Stomach (tissue), 9 donors: ENCODE data around the gene SMYD3. TPM values are rescaled to one million over a fixed set of nuclear protein-coding genes. Genes with fewer than 3 reads are reported as not detected.
"Not testable (repeated sequence)": the region's sequence is repeated elsewhere in the genome, so short reads cannot be mapped to it uniquely, and the experiment has no call there.

Experiments
- DNase-seq, 2 donors: peaks; one replicate each; pipeline versions ENCODE4 v3.0.0 to v3.0.0-alpha.2; 2013 to 2019
- H3K27ac ChIP-seq, 5 donors: fragments of 200-600 bp in 4 of 5; sonication (generic) in 4 of 5; one replicate each; pipeline ENCODE4 v1.5.1; 2013 to 2019; ENCODE audit warnings: mild to moderate bottlenecking in 1 of 5, moderate library complexity in 1 of 5
- H3K27me3 ChIP-seq, 3 donors: fragments of 200-600 bp; sonication (generic); one replicate each; pipeline ENCODE4 v1.5.1; 2017 to 2019; ENCODE audit warnings: mixed run types in 1 of 3
- H3K36me3 ChIP-seq, 4 donors: fragments of 200-600 bp; sonication (generic); 1 replicate in 3 of 4; 2 replicates in 1 of 4; pipeline ENCODE4 v1.5.1; 2016 to 2019
- H3K4me1 ChIP-seq, 4 donors: fragments of 200-600 bp; sonication (generic); one replicate each; pipeline ENCODE4 v1.5.1; 2016 to 2019
- H3K4me3 ChIP-seq, 4 donors: fragments of 200-600 bp; sonication (generic) in 3 of 4; one replicate each; pipeline ENCODE4 v1.5.1; 2016 to 2019; ENCODE audit warnings: mild to moderate bottlenecking in 1 of 4
- H3K9me3 ChIP-seq, 4 donors: fragments of 200-600 bp; sonication (generic); one replicate each; pipeline ENCODE4 v1.5.1; 2016 to 2019
- CTCF ChIP-seq, 7 experiments: fragments of 450-650 bp in 4 of 7; fragments of 200-600 bp in 3 of 7; sonication (generic) in 3 of 7; IDR thresholded peaks; one replicate each; pipeline ENCODE4 v1.5.1; 2016 to 2019; ENCODE audit warnings: antibody characterized with exemption in 7 of 7, control low read depth in 2 of 7, mild to moderate bottlenecking in 1 of 7
- EP300 ChIP-seq: sonication (generic); formaldehyde crosslinking; IDR thresholded peaks from one replicate; pipeline ENCODE4 v1.6.1; 2017; ENCODE audit warnings: antibody characterized with exemption
- POLR2A ChIP-seq, 4 donors: fragments of 450-650 bp; IDR thresholded peaks; one replicate each; pipeline ENCODE4 v1.6.1; 2016; ENCODE audit warnings: antibody characterized with exemption in 4 of 4, control low read depth in 2 of 4, mild to moderate bottlenecking in 1 of 4, moderate library complexity in 1 of 4
- POLR2AphosphoS5 ChIP-seq, 3 donors: sonication (generic); formaldehyde crosslinking; IDR thresholded peaks; one replicate each; pipeline ENCODE4 v1.6.1; 2016; ENCODE audit warnings: antibody characterized with exemption in 3 of 3
- WGBS, 5 donors: extraction: QIAGEN DNeasy Blood & Tissue Kit in 3 of 5; methylation state at CpG; one replicate each; pipeline versions ENCODE4 v1.1.5 to v1.1.7; 2013 to 2018; 5-methylcytosine and 5-hydroxymethylcytosine counted together
- intact Hi-C: fragments of 100-400 bp; cut with DNase I; formaldehyde crosslinking; loops from one replicate; pipeline ENCODE4 v1.15.1; 2023; ENCODE audit warnings: low total_unique reads
- polyA plus RNA-seq, 3 donors: library from polyadenylated mRNA; stranded (reverse); fragments of 200-250 nt; gene quantifications; one replicate each; pipeline ENCODE4 v1.2.3, GENCODE V29; 2013
- total RNA-seq, 5 donors: library from RNA; depleted of rRNA; stranded (reverse); fragments of >200 nt; gene quantifications; one replicate each; pipeline versions ENCODE4 v1.1.0 to v1.2.3, GENCODE V29; 2014 to 2016
- donor health status: healthy with polysubstance abuse.
- donor health status: Bipolar disorder and iron deficiency.
- donor health status: healthy.

SMYD3 gene
- total and polyA plus RNA-seq, 8 donors, result 6.4 to 196 (median 27.8) TPM

DNA sequence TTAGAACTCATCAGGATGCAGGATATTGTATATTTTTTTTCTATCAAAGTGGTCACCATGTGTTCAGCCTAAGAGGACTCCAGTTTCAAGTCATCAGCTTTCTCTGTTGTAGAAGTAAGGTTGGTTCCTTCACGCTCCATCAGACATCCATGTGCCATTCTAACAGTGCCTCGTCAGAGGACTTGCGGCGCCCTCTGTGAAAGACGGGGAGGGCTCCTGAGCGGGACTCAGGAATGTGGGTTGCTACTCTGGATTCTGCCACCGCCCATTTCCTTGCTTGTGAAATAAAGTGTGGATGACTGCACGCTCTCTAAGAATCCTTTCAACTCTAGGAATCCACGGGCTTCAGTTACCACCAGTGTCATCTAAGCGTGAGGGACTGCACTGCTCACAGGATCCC lies 758.8 kb downstream of the SMYD3 start:
- WGBS, 5 donors, result 76 to 91% (median 81%) methylated on average over 10 of the region's 10 CpGs
- intact Hi-C loops, result no loop called here

GRCh38 chr1:245742896-245743295 lies 764.2 kb downstream of the SMYD3 start:
- TF ChIP-seq POLR2A (IDR thresholded peaks at IDR 0.05), result no peak
- no peak for TF ChIP-seq CTCF (IDR thresholded peaks at IDR 0.05)
- no peak for TF ChIP-seq POLR2AphosphoS5 (IDR thresholded peaks at IDR 0.05)
- TF ChIP-seq EP300, result no peak
- Histone ChIP-seq H3K4me3 (no peak overlapping the region), H3K36me3 (peaks cover 0 to 6% (median under 1%) of the 10 kb centered on the region in 4 donors), H3K4me1 (no peaks in the 10 kb centered on the region), H3K27me3 (no peaks in the 10 kb centered on the region), H3K27ac (no peak overlapping the region), H3K9me3 (peaks cover 0 to 4% (median 0%) of the 10 kb centered on the region in 4 donors)
- intact Hi-C loops, result no loop called here
- DNase-seq, result no peak
- 65 to 83% (median 75%) methylated on average over 9 of the region's 9 CpGs for WGBS, 5 donors

More for the DNA sequence above, 758.8 kb downstream of the SMYD3 start:
- H3K4me1 ChIP-seq, result no peaks in the 10 kb centered on the region
- H3K9me3 ChIP-seq, result peaks cover 0 to 9% (median 0%) of the 10 kb centered on the region in 4 donors
- H3K36me3 ChIP-seq, result peaks cover 0 to 20% (median 13%) of the 10 kb centered on the region in 4 donors
- H3K27ac ChIP-seq, result no peak overlapping the region
- no peak for DNase-seq
- H3K4me3 ChIP-seq, result no peak overlapping the region
- H3K27me3 ChIP-seq, result no peaks in the 10 kb centered on the region
- TF ChIP-seq CTCF (IDR thresholded peaks at IDR 0.05) (no peak), EP300 (no peak), POLR2AphosphoS5 (IDR thresholded peaks at IDR 0.05) (no peak), POLR2A (IDR thresholded peaks at IDR 0.05) (no peak)

- H3K9me3 ChIP-seq, intact Hi-C loops, H3K27me3 ChIP-seq, H3K4me3 ChIP-seq, H3K27ac ChIP-seq, H3K36me3 ChIP-seq, DNase-seq, H3K4me1 ChIP-seq: not testable (repeated sequence)
- 96 to 100% (median 100%) methylated on average over 1 of the region's 1 CpG for WGBS, 5 donors
Observed at GRCh38 chr1:245740336-245740735, 766.7 kb downstream of the SMYD3 start.

GRCh38 chr1:245730801-245731200 lies 776.3 kb downstream of the SMYD3 start:
- no peak overlapping the region for H3K27ac ChIP-seq
- H3K4me1 ChIP-seq, result no peaks in the 10 kb centered on the region
- H3K4me3 ChIP-seq, result no peak overlapping the region
- peaks cover 0 to 55% (median 15%) of the 10 kb centered on the region in 4 donors for H3K9me3 ChIP-seq
- 79 to 90% (median 86%) methylated on average over 2 of the region's 2 CpGs for whole genome bisulfite sequencing, 5 donors
- DNase-seq, result no peak
- intact Hi-C loops, result no loop called here
- H3K27me3 ChIP-seq, result no peaks in the 10 kb centered on the region
- TF ChIP-seq POLR2A (IDR thresholded peaks at IDR 0.05), result no peak
- no peaks in the 10 kb centered on the region for H3K36me3 ChIP-seq

DNA sequence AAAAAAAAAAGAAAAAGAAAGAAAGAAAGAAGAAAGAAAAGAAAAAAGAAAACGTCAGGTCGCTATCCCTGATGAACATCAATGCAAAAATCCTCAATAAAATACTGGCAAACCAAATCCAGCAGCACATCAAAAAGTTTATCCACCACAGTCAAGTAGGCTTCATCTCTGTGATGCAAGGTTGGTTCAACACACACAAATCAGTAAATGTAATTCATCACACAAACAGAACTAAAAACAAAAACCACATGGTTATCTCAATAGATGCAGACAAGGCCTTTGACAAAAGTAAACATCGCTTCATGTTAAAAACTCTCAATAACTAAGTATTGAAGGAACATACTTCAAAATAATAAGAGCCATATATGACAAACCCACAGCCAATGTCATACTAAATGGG lies 779.0 kb downstream of the SMYD3 start:
- H3K4me1 ChIP-seq, intact Hi-C loops, H3K27ac ChIP-seq, H3K27me3 ChIP-seq, DNase-seq, H3K4me3 ChIP-seq, H3K36me3 ChIP-seq: not testable (repeated sequence)
- WGBS, 5 donors, result 94 to 98% (median 97%) methylated on average over 3 of the region's 3 CpGs
- peaks cover 0 to 46% (median 18%) of the 10 kb centered on the region in 4 donors for H3K9me3 ChIP-seq

GRCh38 chr1:245721488-245721887 lies 785.6 kb downstream of the SMYD3 start:
- H3K27me3 ChIP-seq, result no peaks in the 10 kb centered on the region
- intact Hi-C loops, result no loop called here
- 62 to 95% (median 82%) methylated on average over 4 of the region's 4 CpGs for WGBS, 5 donors
- H3K4me3 ChIP-seq, result no peak overlapping the region
- H3K9me3 ChIP-seq, result peaks cover 0 to 7% (median under 1%) of the 10 kb centered on the region in 4 donors
- H3K4me1 ChIP-seq, result no peaks in the 10 kb centered on the region
- H3K36me3 ChIP-seq, result no peaks in the 10 kb centered on the region
- H3K27ac ChIP-seq, result no peak overlapping the region
- no peak for TF ChIP-seq CTCF (IDR thresholded peaks at IDR 0.05)
- no peak for TF ChIP-seq POLR2AphosphoS5 (IDR thresholded peaks at IDR 0.05)
- no peak for TF ChIP-seq POLR2A (IDR thresholded peaks at IDR 0.05)
- no peak for TF ChIP-seq EP300
- no peak for DNase-seq
